ENCODE data around the gene ADGRL3.

Gene ADGRL3

GRCh38 chr4:61200187-61200915 is at the start of gene ADGRL3:
TSS of gene ADGRL3 (plus strand) at chr4:61200326.
- no peaks in the 10 kb centered on the region for H3K79me2 ChIP-seq (ENCODE audit: insufficient read depth, low read depth)
- no peak within 1 kb of the TSS for H3K27ac ChIP-seq
- no peaks in the 10 kb centered on the region for H3K36me3 ChIP-seq (ENCODE audit: insufficient read depth)
- no peak for TF ChIP-seq CTCF (conservative IDR thresholded peaks at IDR 0.05; ENCODE audit: low read depth, low read length)
- no peak within 1 kb of the TSS; the same call in 1 of the 2 replicates for H3K9ac ChIP-seq
- H3K4me1 ChIP-seq (ENCODE audit: low read depth, poor library complexity, severe bottlenecking), result no peaks in the 10 kb centered on the region
- peak within 1 kb of the TSS; percentile 51 for H3K4me2 ChIP-seq
- H2AFZ ChIP-seq (ENCODE audit: low read depth), result peak within 1 kb of the TSS; percentile 81
- H3K27me3 ChIP-seq (ENCODE audit: insufficient read depth, low read depth), result no peaks in the 10 kb centered on the region
- no peaks in the 10 kb centered on the region for H4K20me1 ChIP-seq (ENCODE audit: insufficient read depth)
- H3K4me3 ChIP-seq (IDR thresholded peaks at IDR 0.05; ENCODE audit: insufficient read depth, low read depth, low read length), result no peak within 1 kb of the TSS

DNA sequence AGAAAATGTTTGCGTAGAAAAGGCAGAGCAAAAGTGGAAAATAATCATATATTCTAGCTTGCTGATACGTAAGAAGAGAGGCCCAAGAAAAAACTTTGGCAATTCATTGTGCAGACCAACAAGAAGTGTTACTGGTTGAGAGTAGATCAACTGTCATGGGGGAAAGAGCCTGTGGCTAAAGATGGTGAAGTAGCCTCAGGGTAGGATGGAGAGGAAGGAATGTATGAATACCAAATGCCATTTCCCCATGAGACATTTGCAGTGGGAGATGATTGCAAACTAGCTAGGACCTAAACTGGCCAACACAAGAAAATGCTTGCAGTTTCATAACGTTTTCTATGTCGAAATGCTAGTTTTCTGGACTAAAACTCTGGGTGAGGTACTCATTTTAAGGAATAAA is 47.7 kb upstream of the ADGRL3 start:
- no peaks in the 10 kb centered on the region for H3K36me3 ChIP-seq (ENCODE audit: insufficient read depth)
- H3K4me2 ChIP-seq, result no peak overlapping the region
- H3K4me1 ChIP-seq (ENCODE audit: low read depth, poor library complexity, severe bottlenecking), result no peaks in the 10 kb centered on the region
- H3K27me3 ChIP-seq (ENCODE audit: insufficient read depth, low read depth), result no peaks in the 10 kb centered on the region
- TF ChIP-seq CTCF (conservative IDR thresholded peaks at IDR 0.05; ENCODE audit: low read depth, low read length), result no peak
- no peak overlapping the region for H3K9ac ChIP-seq
- no peak overlapping the region for H2AFZ ChIP-seq (ENCODE audit: low read depth)
- H3K4me3 ChIP-seq (IDR thresholded peaks at IDR 0.05; ENCODE audit: insufficient read depth, low read depth, low read length), result no peak overlapping the region
- H4K20me1 ChIP-seq (ENCODE audit: insufficient read depth), result no peaks in the 10 kb centered on the region
- H3K27ac ChIP-seq, result no peak overlapping the region
- H3K79me2 ChIP-seq (ENCODE audit: insufficient read depth, low read depth), result no peaks in the 10 kb centered on the region

- H2AFZ ChIP-seq (ENCODE audit: low read depth), result no peak overlapping the region
- no peaks in the 10 kb centered on the region for H3K79me2 ChIP-seq (ENCODE audit: insufficient read depth, low read depth)
- no peak for TF ChIP-seq CTCF (conservative IDR thresholded peaks at IDR 0.05; ENCODE audit: low read depth, low read length)
- H4K20me1 ChIP-seq (ENCODE audit: insufficient read depth), result no peaks in the 10 kb centered on the region
- H3K9ac ChIP-seq, result no peak overlapping the region
- no peaks in the 10 kb centered on the region for H3K27me3 ChIP-seq (ENCODE audit: insufficient read depth, low read depth)
- no peak overlapping the region for H3K4me2 ChIP-seq
- H3K36me3 ChIP-seq (ENCODE audit: insufficient read depth), result no peaks in the 10 kb centered on the region
- H3K4me1 ChIP-seq (ENCODE audit: low read depth, poor library complexity, severe bottlenecking), result no peaks in the 10 kb centered on the region
- no peak overlapping the region for H3K27ac ChIP-seq
- no peak overlapping the region for H3K4me3 ChIP-seq (IDR thresholded peaks at IDR 0.05; ENCODE audit: insufficient read depth, low read depth, low read length)
These were observed 39.6 kb upstream of the ADGRL3 start for GRCh38 chr4:61160478-61160877.

GRCh38 chr4:61162116-61162515 is 38.0 kb upstream of the ADGRL3 start:
- H3K27me3 ChIP-seq (ENCODE audit: insufficient read depth, low read depth), result no peaks in the 10 kb centered on the region
- H3K4me1 ChIP-seq (ENCODE audit: low read depth, poor library complexity, severe bottlenecking), result no peaks in the 10 kb centered on the region
- H3K9ac ChIP-seq, result no peak overlapping the region
- no peaks in the 10 kb centered on the region for H4K20me1 ChIP-seq (ENCODE audit: insufficient read depth)
- H3K79me2 ChIP-seq (ENCODE audit: insufficient read depth, low read depth), result no peaks in the 10 kb centered on the region
- H3K36me3 ChIP-seq (ENCODE audit: insufficient read depth), result no peaks in the 10 kb centered on the region
- no peak for TF ChIP-seq CTCF (conservative IDR thresholded peaks at IDR 0.05; ENCODE audit: low read depth, low read length)
- H3K4me3 ChIP-seq (IDR thresholded peaks at IDR 0.05; ENCODE audit: insufficient read depth, low read depth, low read length), result no peak overlapping the region
- no peak overlapping the region for H3K4me2 ChIP-seq
- H2AFZ ChIP-seq (ENCODE audit: low read depth), result no peak overlapping the region
- no peak overlapping the region for H3K27ac ChIP-seq
